COLO668 (cell line): ENCODE data around the gene PRSS57.
"Not testable (repeated sequence)": the region's sequence is repeated elsewhere in the genome, so short reads cannot be mapped to it uniquely, and the experiment has no call there.

Source experiments
- DNase-seq: peaks from one replicate; lab custom pipeline; 2025; ENCODE audit not compliant: unreplicated experiment; lab: John Stamatoyannopoulos, UW

The PRSS57 gene

GRCh38 chr19:676007-676338, 19.3 kb downstream of the PRSS57 start:
- no peak for DNase-seq

- no peak for DNase-seq
These were observed 20.7 kb downstream of the PRSS57 start for GRCh38 chr19:674282-675151.

GRCh38 chr19:670609-671075, 24.6 kb downstream of the PRSS57 start:
- DNase-seq = no peak

- not testable (repeated sequence) for DNase-seq
These were observed 26.4 kb downstream of the PRSS57 start for GRCh38 chr19:668675-669434.

- not testable (repeated sequence) for DNase-seq
These were observed 28.2 kb downstream of the PRSS57 start for GRCh38 chr19:666985-667573.

- peak; percentile 79 for DNase-seq
These were observed 30.3 kb downstream of the PRSS57 start for GRCh38 chr19:664913-665443.

GRCh38 chr19:663682-664117, 31.6 kb downstream of the PRSS57 start:
- DNase-seq = no peak

GRCh38 chr19:662962-663681, 32.1 kb downstream of the PRSS57 start, which contains the start of gene RNF126:
Gene RNF126 (minus strand): TSS chr19:663214. CDS start chr19:663121, 93 bp downstream.
- peak; percentile 97 for DNase-seq

- peak; percentile 75 for DNase-seq
These were observed 32.9 kb downstream of the PRSS57 start for GRCh38 chr19:662207-662961.

GRCh38 chr19:661427-662196, 33.6 kb downstream of the PRSS57 start:
- peak; percentile 32 for DNase-seq

GRCh38 chr19:660793-661426, 34.3 kb downstream of the PRSS57 start:
- DNase-seq = peak; percentile 31

GRCh38 chr19:658916-659839, 36.1 kb downstream of the PRSS57 start:
- DNase-seq = peak; percentile 55

GRCh38 chr19:658059-658839, 37.0 kb downstream of the PRSS57 start:
- DNase-seq = no peak

GRCh38 chr19:657611-658010, 37.6 kb downstream of the PRSS57 start:
- no peak for DNase-seq

- DNase-seq = no peak
These were observed 38.3 kb downstream of the PRSS57 start for GRCh38 chr19:656751-657559.

GRCh38 chr19:655691-656090, 39.6 kb downstream of the PRSS57 start:
- DNase-seq = no peak
